ENCODE data around the gene VAPB. TPM values are rescaled to one million over a fixed set of nuclear protein-coding genes. Genes with fewer than 3 reads are reported as not detected.

VAPB gene
- total RNA-seq, 1 experiment from 2014 or later = 46.6 TPM

- H3K4me3 Mint-ChIP-seq = no peak overlapping the region
- no peak for DNase-seq (ENCODE audit: low spot score)
- H3K9me3 Mint-ChIP-seq = peaks cover 4% of the 10 kb centered on the region; the same call in 1 of the 2 replicates
- ChIA-PET POLR2A (no interaction called here), CTCF (no interaction called here)
- peaks cover 21% of the 10 kb centered on the region for H3K36me3 Mint-ChIP-seq
- TF ChIP-seq ZNF512 (CRISPR knock-in tag; IDR thresholded peaks at IDR 0.05; ENCODE audit: borderline replicate concordance) (no peak), SMAD4 (CRISPR knock-in tag; IDR thresholded peaks at IDR 0.05) (no peak), E2F5 (CRISPR knock-in tag; IDR thresholded peaks at IDR 0.05) (no peak), OVOL2 (CRISPR knock-in tag; IDR thresholded peaks at IDR 0.05; ENCODE audit: borderline replicate concordance) (no peak)
- no peak overlapping the region for H3K27ac Mint-ChIP-seq
- H3K27me3 Mint-ChIP-seq (ENCODE audit: low read depth) = no peaks in the 10 kb centered on the region
- ATAC-seq = no peak
- H3K4me1 Mint-ChIP-seq = peaks cover 31% of the 10 kb centered on the region
These were observed 39.3 kb downstream of the VAPB start for GRCh38 chr20:58428364-58428763.

GRCh38 chr20:58429303-58429702, 40.3 kb downstream of the VAPB start:
- Mint-ChIP-seq H3K4me1 (peaks cover 31% of the 10 kb centered on the region), H3K9me3 (peaks cover 4% of the 10 kb centered on the region; the same call in 1 of the 2 replicates), H3K27ac (no peak overlapping the region), H3K36me3 (peaks cover 19% of the 10 kb centered on the region), H3K27me3 (ENCODE audit: low read depth) (no peaks in the 10 kb centered on the region), H3K4me3 (no peak overlapping the region)
- ChIA-PET POLR2A (no interaction called here), CTCF (interaction anchor here (0.6 to 1.2 kb wide), 6 partner anchors 10 to 387 kb away, joined by 3 to 5 read pairs (median 3); no protein-coding TSS in a partner anchor)
- TF ChIP-seq TCF7 (CRISPR knock-in tag; IDR thresholded peaks at IDR 0.05; ENCODE audit: low read depth) (no peak), NFATC4 (CRISPR knock-in tag; IDR thresholded peaks at IDR 0.05) (no peak), NR3C1 (CRISPR knock-in tag; conservative IDR thresholded peaks at IDR 0.05; ENCODE audit: low read depth) (no peak), GABPB1 (CRISPR knock-in tag; IDR thresholded peaks at IDR 0.05) (no peak), FOXK1 (CRISPR knock-in tag; IDR thresholded peaks at IDR 0.05) (no peak), ZNF317 (CRISPR knock-in tag; IDR thresholded peaks at IDR 0.05; ENCODE audit: borderline replicate concordance, low read depth) (no peak), ATF1 (CRISPR knock-in tag; IDR thresholded peaks at IDR 0.05) (no peak), USF2 (CRISPR knock-in tag; IDR thresholded peaks at IDR 0.05) (no peak), ARID4B (CRISPR knock-in tag; IDR thresholded peaks at IDR 0.05; ENCODE audit: borderline replicate concordance) (no peak), ATF3 (CRISPR knock-in tag; conservative IDR thresholded peaks at IDR 0.05) (no peak), MXD4 (CRISPR knock-in tag; IDR thresholded peaks at IDR 0.05; ENCODE audit: borderline replicate concordance) (no peak)
- DNase-seq (ENCODE audit: low spot score) = no peak
- peak; percentile 80 for ATAC-seq

Data from WTC11 (cell line).